Esophagus squamous epithelium (tissue), 5 donors: Measurements from ENCODE around the gene ETS1. TPM values are rescaled to one million over a fixed set of nuclear protein-coding genes. Genes with fewer than 3 reads are reported as not detected.

Experiments used
- DNase-seq: peaks from one replicate; lab custom pipeline; 2025; lab: John Stamatoyannopoulos, UW
- H3K27ac ChIP-seq, 4 donors: fragments of 200-600 bp; sonication (generic); one replicate each; pipeline ENCODE4 v1.5.1; 2016 to 2019; ENCODE audit warnings: mild to moderate bottlenecking in 1 of 4
- H3K27me3 ChIP-seq, 4 donors: fragments of 200-600 bp; sonication (generic); 1 replicate in 3 of 4; 2 replicates in 1 of 4; pipeline versions ENCODE4 v1.5.1 to v1.6.0; 2017 to 2021; ENCODE audit warnings: antibody characterized with exemption in 1 of 4
- H3K36me3 ChIP-seq, 3 donors: fragments of 200-600 bp; sonication (generic); one replicate each; pipeline ENCODE4 v1.5.1; 2016 to 2019
- H3K4me1 ChIP-seq, 3 donors: fragments of 200-600 bp; sonication (generic); one replicate each; pipeline ENCODE4 v1.5.1; 2017 to 2019
- H3K4me3 ChIP-seq, 4 donors: fragments of 200-600 bp; sonication (generic); 1 replicate in 3 of 4; 2 replicates in 1 of 4; pipeline ENCODE4 v1.5.1; 2016 to 2019; ENCODE audit warnings: mild to moderate bottlenecking in 2 of 4, moderate library complexity in 1 of 4
- H3K9me3 ChIP-seq, 3 donors: fragments of 200-600 bp; sonication (generic); one replicate each; pipeline ENCODE4 v1.5.1; 2016 to 2019
- CTCF ChIP-seq, 6 experiments: fragments of 450-650 bp in 4 of 6; fragments of 200-600 bp in 2 of 6; sonication (generic) in 2 of 6; IDR thresholded peaks; one replicate each; pipeline ENCODE4 v1.5.1; 2016 to 2019; ENCODE audit warnings: antibody characterized with exemption in 6 of 6, mild to moderate bottlenecking in 4 of 6, moderate library complexity in 4 of 6
- POLR2A ChIP-seq, 4 donors: fragments of 450-650 bp; IDR thresholded peaks; one replicate each; pipeline ENCODE4 v1.6.1; 2017; ENCODE audit warnings: antibody characterized with exemption in 4 of 4, mild to moderate bottlenecking in 4 of 4, moderate library complexity in 3 of 4
- WGBS, 2 donors: methylation state at CpG; one replicate each; pipeline ENCODE4 v1.1.5; 2018; 5-methylcytosine and 5-hydroxymethylcytosine counted together
- intact Hi-C: fragments of 100-400 bp; cut with DNase I; formaldehyde crosslinking; loops from one replicate; pipeline ENCODE4 v1.15.0; 2022
- total RNA-seq, 4 donors: library from RNA; depleted of rRNA; stranded (reverse); fragments of >200 nt; gene quantifications; one replicate each; pipeline ENCODE4 v1.1.0, GENCODE V29; 2016
- donor health status: DM: yes; HTN: yes; CAD: no.

Gene ETS1
- total RNA-seq, 4 donors from 2014 or later, result 3.4 to 37.0 (median 16.4) TPM

GRCh38 chr11:128573638-128574037 lies 13.7 kb downstream of the ETS1 start:
- H3K9me3 ChIP-seq, result no peaks in the 10 kb centered on the region
- peaks cover 0 to 10% (median 0%) of the 10 kb centered on the region in 4 donors for H3K27me3 ChIP-seq
- no peak overlapping the region for H3K4me3 ChIP-seq
- no peaks in the 10 kb centered on the region for H3K36me3 ChIP-seq
- TF ChIP-seq CTCF (IDR thresholded peaks at IDR 0.05) (no peak), POLR2A (IDR thresholded peaks at IDR 0.05) (no peak)
- 72 to 84% methylated on average over 5 of the region's 5 CpGs for WGBS, 2 donors
- H3K4me1 ChIP-seq, result peaks cover 0 to 20% (median 13%) of the 10 kb centered on the region in 3 donors
- H3K27ac ChIP-seq, result no peak overlapping the region
- no peak for DNase-seq
- intact Hi-C loops, result no loop called here

GRCh38 chr11:128572965-128573364 lies 14.4 kb downstream of the ETS1 start:
- WGBS, 2 donors, result 57 to 71% methylated on average over 2 to 4 of the region's 6 CpGs
- peaks cover 0 to 20% (median 13%) of the 10 kb centered on the region in 3 donors for H3K4me1 ChIP-seq
- TF ChIP-seq CTCF (IDR thresholded peaks at IDR 0.05) (no peak), POLR2A (IDR thresholded peaks at IDR 0.05) (no peak)
- intact Hi-C loops, result no loop called here
- H3K27me3 ChIP-seq, result peaks cover 0 to 10% (median 0%) of the 10 kb centered on the region in 4 donors
- no peak overlapping the region for H3K4me3 ChIP-seq
- no peaks in the 10 kb centered on the region for H3K36me3 ChIP-seq
- H3K27ac ChIP-seq, result no peak overlapping the region
- no peaks in the 10 kb centered on the region for H3K9me3 ChIP-seq
- no peak for DNase-seq

- intact Hi-C loops, result no loop called here
- Histone ChIP-seq H3K36me3 (no peaks in the 10 kb centered on the region), H3K4me3 (no peak overlapping the region), H3K9me3 (no peaks in the 10 kb centered on the region), H3K27me3 (peaks cover 0 to 5% (median 0%) of the 10 kb centered on the region in 4 donors), H3K4me1 (peaks cover 0 to 5% (median 3%) of the 10 kb centered on the region in 3 donors), H3K27ac (no peak overlapping the region)
- no peak for TF ChIP-seq CTCF (IDR thresholded peaks at IDR 0.05)
- no peak for TF ChIP-seq POLR2A (IDR thresholded peaks at IDR 0.05)
- whole genome bisulfite sequencing, 2 donors, result 24 to 45% methylated on average over 7 of the region's 7 CpGs
- DNase-seq, result no peak
These were observed 16.7 kb downstream of the ETS1 start for GRCh38 chr11:128570632-128571031.

- H3K27me3 ChIP-seq, result peaks cover 0 to 5% (median 0%) of the 10 kb centered on the region in 4 donors
- H3K4me1 ChIP-seq, result peaks cover 0 to 2% (median 0%) of the 10 kb centered on the region in 3 donors
- no peak overlapping the region for H3K4me3 ChIP-seq
- WGBS, 2 donors, result 33% methylated on average over 2 of the region's 2 CpGs; no CpG with 5 or more reads in 1 of the 2 donors
- no peaks in the 10 kb centered on the region for H3K36me3 ChIP-seq
- no peak overlapping the region for H3K27ac ChIP-seq
- TF ChIP-seq POLR2A (IDR thresholded peaks at IDR 0.05) (no peak), CTCF (IDR thresholded peaks at IDR 0.05) (no peak)
- intact Hi-C loops, result no loop called here
- no peak for DNase-seq
- H3K9me3 ChIP-seq, result no peaks in the 10 kb centered on the region
These were observed 18.1 kb downstream of the ETS1 start for GRCh38 chr11:128569291-128569690.

- no peak for DNase-seq
- Histone ChIP-seq H3K36me3 (no peaks in the 10 kb centered on the region), H3K27ac (peak overlapping the region in 3 of 4 donors; percentile 10 to 43 (median 42)), H3K4me3 (no peak overlapping the region), H3K4me1 (peaks cover 0 to 10% (median 0%) of the 10 kb centered on the region in 3 donors), H3K9me3 (no peaks in the 10 kb centered on the region), H3K27me3 (peaks cover 0 to 5% (median 0%) of the 10 kb centered on the region in 4 donors)
- intact Hi-C loops, result no loop called here
- no peak for TF ChIP-seq POLR2A (IDR thresholded peaks at IDR 0.05)
- no peak for TF ChIP-seq CTCF (IDR thresholded peaks at IDR 0.05)
- WGBS, 2 donors, result 66 to 74% methylated on average over 6 of the region's 11 CpGs
These were observed 19.1 kb downstream of the ETS1 start for GRCh38 chr11:128568166-128568778.
